Ovary (tissue), 3 donors: ENCODE measurements around the gene GSG1L.

ENCODE experiments used
- CTCF ChIP-seq, 3 donors: fragments of 450-650 bp in 2 of 3; fragments of 200-600 bp in 1 of 3; IDR thresholded peaks; one replicate each; pipeline versions ENCODE4 v1.5.1 to v1.8.0; 2016 to 2022; ENCODE audit warnings: antibody characterized with exemption in 3 of 3, mild to moderate bottlenecking in 1 of 3
- EP300 ChIP-seq: sonication (generic); formaldehyde crosslinking; IDR thresholded peaks from one replicate; pipeline ENCODE4 v1.6.1; 2017; ENCODE audit warnings: antibody characterized with exemption
- donor health status: DM: no; HTN: no; CAD: no.

GRCh38 chr16:28039493-28039892 lies 24.0 kb downstream of the GSG1L start:
- TF ChIP-seq CTCF (IDR thresholded peaks at IDR 0.05) (no peak), EP300 (no peak)
